ENCODE data around the gene ZIC3. TPM values are rescaled to one million over a fixed set of nuclear protein-coding genes. Genes with fewer than 3 reads are reported as not detected.

The ZIC3 gene
- total RNA-seq, 1 experiment from 2014 or later, result not detected

DNA sequence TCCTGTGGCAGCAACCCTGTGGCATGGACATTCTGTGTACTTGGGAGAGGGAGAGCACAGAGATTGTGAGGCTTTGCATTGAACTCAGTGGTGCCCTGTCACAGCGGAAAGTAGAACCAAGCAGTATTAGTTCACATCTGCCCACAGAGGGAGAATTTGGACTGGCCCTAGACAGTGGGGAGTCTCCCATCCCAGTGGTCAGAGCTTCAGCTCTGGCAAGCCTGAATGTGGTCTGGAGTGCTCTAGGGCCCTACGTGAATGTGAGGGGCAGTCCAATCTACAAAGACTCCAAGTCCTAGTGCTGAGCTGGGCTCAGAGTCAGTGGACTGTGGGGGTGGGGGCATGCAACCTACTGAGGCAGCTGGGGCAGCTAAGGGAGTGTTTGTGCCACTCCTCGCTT is 34.8 kb downstream of the ZIC3 start:
- Histone ChIP-seq H2AFZ (ENCODE audit: low read depth, low read length, poor library complexity, severe bottlenecking) (no peak overlapping the region), H3K4me2 (ENCODE audit: low read length) (no peak overlapping the region), H3K4me1 (ENCODE audit: control insufficient read depth in 1 of 2, insufficient read depth in 2 of 2, low read length in 2 of 2) (no peaks in the 10 kb centered on the region), H3K9me2 (ENCODE audit: insufficient read depth) (no peaks in the 10 kb centered on the region), H4K20me1 (ENCODE audit: insufficient read depth) (no peaks in the 10 kb centered on the region), H3K4me3 (replicated peaks in 1 of 2; ENCODE audit: low read depth in 1 of 2, low read length in 2 of 2) (no peak overlapping the region), H3K27ac (ENCODE audit: low read depth, low read length) (no peak overlapping the region), H3K27me3 (ENCODE audit: insufficient read depth, low read length) (no peaks in the 10 kb centered on the region), H3K9me3 (ENCODE audit: control insufficient read depth in 1 of 2, insufficient read depth in 1 of 2, low read depth in 1 of 2, low read length in 2 of 2) (no peaks in the 10 kb centered on the region), H3K79me2 (ENCODE audit: insufficient read depth, low read length) (no peaks in the 10 kb centered on the region), H3K36me3 (ENCODE audit: control insufficient read depth in 1 of 2, insufficient read depth in 2 of 2, low read length in 2 of 2) (no peaks in the 10 kb centered on the region), H3K9ac (ENCODE audit: low read length) (no peak overlapping the region)
- DNase-seq (ENCODE audit: low read depth, low spot score), result no peak
- RAD21 ChIA-PET (ENCODE audit: low non-redundant PET in 1 of 2, low total read pairs in 2 of 2, uncharacterized antibody in 2 of 2, unreplicated experiment in 2 of 2), result no interaction called here
- intact Hi-C loops (cut with micrococcal nuclease), result no loop called here
- ATAC-seq, result no peak
- POLR2A ChIA-PET, result no interaction called here
- BruUV-seq (replicated peaks), result no TSS peak
- TF ChIP-seq MAX (IDR thresholded peaks at IDR 0.05) (no peak), CEBPB (IDR thresholded peaks at IDR 0.05; ENCODE audit: low read depth) (no peak)
- CTCF ChIA-PET, result no interaction called here

Data from HCT116 (cell line).